Thyroid gland (tissue), 4 donors: ENCODE data around the gene FOXD1. TPM values are rescaled to one million over a fixed set of nuclear protein-coding genes. Genes with fewer than 3 reads are reported as not detected.

ENCODE experiments used
- DNase-seq, 2 donors: peaks; one replicate each; pipeline ENCODE4 v3.0.0-alpha.2; 2019
- H3K27ac ChIP-seq, 3 donors: fragments of 200-600 bp; sonication (generic); 1 replicate in 2 of 3; 2 replicates in 1 of 3; pipeline ENCODE4 v1.5.1; 2016 to 2019; ENCODE audit warnings: mild to moderate bottlenecking in 1 of 3, moderate library complexity in 1 of 3
- H3K27me3 ChIP-seq: fragments of 200-600 bp; sonication (generic); one replicate; pipeline ENCODE4 v1.5.1; 2019
- H3K36me3 ChIP-seq, 2 donors: fragments of 200-600 bp; sonication (generic); one replicate each; pipeline ENCODE4 v1.5.1; 2016 to 2019
- H3K4me1 ChIP-seq, 2 donors: fragments of 200-600 bp; sonication (generic); one replicate each; pipeline ENCODE4 v1.5.1; 2017 to 2019
- H3K4me3 ChIP-seq, 3 donors: fragments of 200-600 bp; sonication (generic); replicated peaks in 1 of 3; 1 replicate in 2 of 3; 2 replicates in 1 of 3; pipeline ENCODE4 v1.5.1; 2016; ENCODE audit warnings: mild to moderate bottlenecking in 1 of 3
- H3K9me3 ChIP-seq: fragments of 200-600 bp; sonication (generic); one replicate; pipeline ENCODE4 v1.5.1; 2017
- POLR2A ChIP-seq, 2 donors: fragments of 450-650 bp; IDR thresholded peaks; one replicate each; pipeline ENCODE4 v1.6.1; 2017; ENCODE audit warnings: antibody characterized with exemption in 2 of 2, mild to moderate bottlenecking in 2 of 2, moderate library complexity in 1 of 2
- WGBS, 2 donors: methylation state at CpG; one replicate each; pipeline ENCODE4 v1.1.5; 2017; 5-methylcytosine and 5-hydroxymethylcytosine counted together
- intact Hi-C: fragments of 100-400 bp; cut with DNase I; formaldehyde crosslinking; loops from one replicate; pipeline ENCODE4 v1.15.1; 2023
- total RNA-seq, 4 donors: library from RNA; depleted of rRNA; stranded (reverse); fragments of >200 nt; gene quantifications; one replicate each; pipeline ENCODE4 v1.2.3, GENCODE V29; 2016
- TF ChIP-seq, protein P1 (sequence below), 6 experiments: fragments of 200-600 bp in 3 of 6; fragments of 450-650 bp in 3 of 6; sonication (generic) in 3 of 6; IDR thresholded peaks; one replicate each; pipeline ENCODE4 v1.5.1; 2016 to 2019; ENCODE audit warnings: antibody characterized with exemption in 6 of 6, mild to moderate bottlenecking in 2 of 6, inconsistent platforms in 1 of 6, moderate library complexity in 1 of 6

The FOXD1 gene
- total RNA-seq, 4 donors from 2014 or later = 0.38 to 1.6 (median 1.2) TPM; not detected in 1

DNA sequence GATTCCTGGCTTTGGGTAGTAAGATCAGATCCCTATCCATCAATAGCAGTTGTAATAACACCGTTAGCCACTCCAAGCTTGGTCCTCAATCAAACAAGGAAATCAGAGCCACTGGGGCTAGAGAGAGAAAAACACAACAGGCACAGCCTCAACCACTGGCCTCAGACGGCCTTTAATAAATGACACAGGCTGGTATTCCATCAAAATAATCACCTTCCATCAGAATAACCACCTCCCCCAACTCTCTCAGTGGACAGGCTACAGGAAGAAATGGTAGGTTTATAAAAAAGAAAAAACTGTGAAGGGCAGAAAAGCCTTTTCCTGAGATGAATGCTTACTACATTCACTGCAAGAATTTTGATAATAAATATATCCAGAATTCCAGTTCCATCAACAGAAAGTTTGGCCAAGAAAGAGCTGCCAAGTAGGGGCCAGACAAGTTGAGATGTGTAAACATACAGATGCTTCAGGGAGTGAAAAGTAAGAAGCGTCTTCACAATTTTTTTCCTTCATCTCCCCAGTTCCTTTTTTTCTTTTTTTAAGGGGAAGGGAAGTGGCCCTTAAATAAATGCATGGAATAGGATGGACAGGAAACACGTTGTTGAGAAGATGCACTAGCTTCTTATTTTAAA lies 5.5 kb downstream of the FOXD1 start:
- Histone ChIP-seq H3K27me3 (peaks cover 70% of the 10 kb centered on the region), H3K27ac (no peak overlapping the region), H3K9me3 (no peaks in the 10 kb centered on the region), H3K4me1 (peaks cover 0 to 4% of the 10 kb centered on the region in 2 donors), H3K36me3 (no peaks in the 10 kb centered on the region), H3K4me3 (no peak overlapping the region)
- WGBS, 2 donors = 28 to 38% methylated on average over 4 of the region's 4 CpGs
- DNase-seq = no peak
- TF ChIP-seq, protein P1, sequence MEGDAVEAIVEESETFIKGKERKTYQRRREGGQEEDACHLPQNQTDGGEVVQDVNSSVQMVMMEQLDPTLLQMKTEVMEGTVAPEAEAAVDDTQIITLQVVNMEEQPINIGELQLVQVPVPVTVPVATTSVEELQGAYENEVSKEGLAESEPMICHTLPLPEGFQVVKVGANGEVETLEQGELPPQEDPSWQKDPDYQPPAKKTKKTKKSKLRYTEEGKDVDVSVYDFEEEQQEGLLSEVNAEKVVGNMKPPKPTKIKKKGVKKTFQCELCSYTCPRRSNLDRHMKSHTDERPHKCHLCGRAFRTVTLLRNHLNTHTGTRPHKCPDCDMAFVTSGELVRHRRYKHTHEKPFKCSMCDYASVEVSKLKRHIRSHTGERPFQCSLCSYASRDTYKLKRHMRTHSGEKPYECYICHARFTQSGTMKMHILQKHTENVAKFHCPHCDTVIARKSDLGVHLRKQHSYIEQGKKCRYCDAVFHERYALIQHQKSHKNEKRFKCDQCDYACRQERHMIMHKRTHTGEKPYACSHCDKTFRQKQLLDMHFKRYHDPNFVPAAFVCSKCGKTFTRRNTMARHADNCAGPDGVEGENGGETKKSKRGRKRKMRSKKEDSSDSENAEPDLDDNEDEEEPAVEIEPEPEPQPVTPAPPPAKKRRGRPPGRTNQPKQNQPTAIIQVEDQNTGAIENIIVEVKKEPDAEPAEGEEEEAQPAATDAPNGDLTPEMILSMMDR (IDR thresholded peaks at IDR 0.05) = no peak
- no peak for TF ChIP-seq POLR2A (IDR thresholded peaks at IDR 0.05)
- intact Hi-C loops = loop anchor here (5.0 kb wide), 1 partner anchor 146 kb away; no protein-coding TSS in a partner anchor

DNA sequence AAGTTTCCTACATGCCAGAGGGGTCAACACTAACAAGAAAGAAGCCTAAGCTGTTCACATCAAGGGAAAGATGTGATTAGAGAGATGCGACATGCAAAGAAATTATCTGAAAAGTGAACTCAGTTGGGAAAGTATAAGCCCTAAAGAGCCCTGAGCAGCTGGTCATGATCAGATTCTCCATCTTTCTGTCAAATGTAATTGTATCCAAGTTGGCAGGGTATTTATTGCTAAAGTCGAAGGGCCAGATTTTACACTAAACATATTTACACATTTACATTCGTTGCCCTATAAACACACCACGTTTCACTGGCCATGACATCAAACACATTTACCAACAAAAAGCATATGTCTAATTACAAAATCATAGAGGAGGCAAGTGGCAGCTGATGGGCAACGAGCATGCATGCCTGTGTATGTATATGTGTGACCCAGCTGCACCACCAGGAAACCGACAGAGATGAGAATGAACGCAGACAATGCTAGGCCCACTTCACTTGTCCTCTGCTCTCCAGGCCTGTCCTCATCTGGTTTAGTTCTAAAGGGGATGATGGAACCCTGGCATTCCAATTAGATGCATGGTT lies 6.3 kb downstream of the FOXD1 start:
- H3K27ac ChIP-seq = no peak overlapping the region
- H3K4me1 ChIP-seq = peaks cover 4% of the 10 kb centered on the region in 2 donors
- DNase-seq = no peak
- H3K9me3 ChIP-seq = no peaks in the 10 kb centered on the region
- H3K36me3 ChIP-seq = no peaks in the 10 kb centered on the region
- H3K4me3 ChIP-seq = no peak overlapping the region
- WGBS, 2 donors = 26 to 38% methylated on average over 7 of the region's 7 CpGs
- no peak for TF ChIP-seq POLR2A (IDR thresholded peaks at IDR 0.05)
- TF ChIP-seq, protein P1 (IDR thresholded peaks at IDR 0.05) = no peak
- intact Hi-C loops = loop anchor here (5.0 kb wide), 1 partner anchor 145 kb away; no protein-coding TSS in a partner anchor
- peaks cover 78% of the 10 kb centered on the region for H3K27me3 ChIP-seq

GRCh38 chr5:73441378-73441777 lies 7.2 kb downstream of the FOXD1 start:
- H3K27ac ChIP-seq = no peak overlapping the region
- peaks cover 0 to 14% of the 10 kb centered on the region in 2 donors for H3K4me1 ChIP-seq
- intact Hi-C loops = loop anchor here (5.0 kb wide), 1 partner anchor 144 kb away; no protein-coding TSS in a partner anchor
- no peak for DNase-seq
- no peaks in the 10 kb centered on the region for H3K36me3 ChIP-seq
- peaks cover 82% of the 10 kb centered on the region for H3K27me3 ChIP-seq
- no peak for TF ChIP-seq POLR2A (IDR thresholded peaks at IDR 0.05)
- TF ChIP-seq, protein P1 (IDR thresholded peaks at IDR 0.05) = no peak
- no peaks in the 10 kb centered on the region for H3K9me3 ChIP-seq
- H3K4me3 ChIP-seq = no peak overlapping the region

DNA sequence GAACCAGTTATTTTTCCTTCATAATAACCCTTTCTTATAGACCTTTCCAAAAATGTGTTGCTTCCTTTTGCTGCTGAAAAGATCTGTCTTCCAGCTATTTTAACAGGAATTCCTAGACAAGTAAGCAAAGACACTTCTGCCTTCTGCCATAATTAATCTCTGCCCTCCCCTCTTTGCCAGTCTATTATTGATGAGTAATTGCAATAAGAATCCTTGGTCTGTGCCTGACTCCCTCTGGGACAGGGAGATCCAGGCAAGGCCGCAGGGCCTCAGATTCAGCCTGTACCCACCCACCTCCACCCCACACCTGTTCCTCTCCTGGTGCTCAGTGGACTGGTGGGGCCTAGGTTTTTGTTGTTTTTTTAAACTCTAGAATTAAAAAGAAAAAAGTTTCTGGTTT lies 8.3 kb downstream of the FOXD1 start:
- TF ChIP-seq, protein P1 (IDR thresholded peaks at IDR 0.05) = no peak
- TF ChIP-seq POLR2A (IDR thresholded peaks at IDR 0.05) = no peak
- WGBS, 2 donors = 56 to 61% methylated on average over 1 of the region's 1 CpG
- Histone ChIP-seq H3K4me1 (peaks cover 0 to 14% of the 10 kb centered on the region in 2 donors), H3K4me3 (no peak overlapping the region), H3K27me3 (peaks cover 81% of the 10 kb centered on the region), H3K27ac (no peak overlapping the region), H3K36me3 (no peaks in the 10 kb centered on the region), H3K9me3 (no peaks in the 10 kb centered on the region)
- no peak for DNase-seq
- intact Hi-C loops = loop anchor here (5.0 kb wide), 1 partner anchor 143 kb away; no protein-coding TSS in a partner anchor
